Body of pancreas (tissue), 4 donors: ENCODE results near the gene MT1E. TPM values are rescaled to one million over a fixed set of nuclear protein-coding genes. Genes with fewer than 3 reads are reported as not detected.

Source experiments
- ATAC-seq: fragments of 150-250 bp; one replicate; pipeline ENCODE4 v1.9.1; 2016
- DNase-seq, 4 donors: peaks; one replicate each; pipeline ENCODE4 v3.0.0-alpha.2; 2019
- H3K27ac ChIP-seq, 4 donors: fragments of 200-600 bp; sonication (generic); 1 replicate in 3 of 4; 2 replicates in 1 of 4; pipeline versions ENCODE4 v1.5.1 to v1.6.1; 2016 to 2019; ENCODE audit warnings: mild to moderate bottlenecking in 1 of 4, mixed read lengths in 1 of 4, moderate library complexity in 1 of 4
- H3K27me3 ChIP-seq, 2 donors: fragments of 200-600 bp; sonication (generic); one replicate each; pipeline ENCODE4 v1.6.0; 2016; ENCODE audit warnings: mild to moderate bottlenecking in 1 of 2
- H3K36me3 ChIP-seq, 2 donors: fragments of 200-600 bp; sonication (generic); replicated peaks in 1 of 2; 2 replicates each; pipeline ENCODE4 v1.5.1; 2016; ENCODE audit warnings: low read depth in 2 of 2; ENCODE audit not compliant: insufficient read depth in 1 of 2
- H3K4me1 ChIP-seq: fragments of 200-600 bp; sonication (generic); one replicate; pipeline ENCODE4 v1.6.0; 2016
- H3K4me3 ChIP-seq, 2 donors: fragments of 200-600 bp; sonication (generic); 1 replicate in 1 of 2; 2 replicates in 1 of 2; pipeline ENCODE4 v1.5.1; 2016 to 2019
- H3K9me3 ChIP-seq, 3 donors: fragments of 200-600 bp; sonication (generic); 1 replicate in 2 of 3; 2 replicates in 1 of 3; pipeline ENCODE4 v1.5.1; 2016
- CTCF ChIP-seq, 7 experiments: fragments of 450-650 bp in 4 of 7; fragments of 200-600 bp in 3 of 7; sonication (generic) in 3 of 7; IDR thresholded peaks; one replicate each; pipeline ENCODE4 v1.5.1; 2016 to 2019; ENCODE audit warnings: antibody characterized with exemption in 7 of 7
- POLR2A ChIP-seq, 3 donors: fragments of 450-650 bp; IDR thresholded peaks; one replicate each; pipeline ENCODE4 v1.6.1; 2016; ENCODE audit warnings: antibody characterized with exemption in 3 of 3, mild to moderate bottlenecking in 2 of 3
- WGBS, 2 donors: methylation state at CpG; one replicate each; pipeline ENCODE4 v1.1.5; 2017; 5-methylcytosine and 5-hydroxymethylcytosine counted together
- intact Hi-C: fragments of 100-400 bp; cut with DNase I; formaldehyde crosslinking; loops from one replicate; pipeline ENCODE4 v1.15.1; 2023
- total RNA-seq, 2 donors: library from RNA; depleted of rRNA; stranded (reverse); fragments of >200 nt; gene quantifications; one replicate each; pipeline ENCODE4 v1.1.0, GENCODE V29; 2016

The MT1E gene
- total RNA-seq, 2 donors from 2014 or later = 99.9 to 679 TPM

GRCh38 chr16:56591377-56592060, 34.1 kb upstream of the MT1E start:
- H3K27ac ChIP-seq = no peak overlapping the region

GRCh38 chr16:56593573-56594291, 31.8 kb upstream of the MT1E start:
- 77 to 90% methylated on average over 6 of the region's 6 CpGs for WGBS, 2 donors
- H3K9me3 ChIP-seq = no peaks in the 10 kb centered on the region
- no peak overlapping the region for H3K27ac ChIP-seq
- ATAC-seq = no peak
- TF ChIP-seq POLR2A (IDR thresholded peaks at IDR 0.05) (no peak), CTCF (IDR thresholded peaks at IDR 0.05) (no peak)
- H3K36me3 ChIP-seq = no peaks in the 10 kb centered on the region
- no peak for DNase-seq
- peaks cover 11% of the 10 kb centered on the region for H3K4me1 ChIP-seq
- intact Hi-C loops = no loop called here
- no peak overlapping the region for H3K4me3 ChIP-seq
- H3K27me3 ChIP-seq = no peaks in the 10 kb centered on the region

More at GRCh38 chr16:56591377-56592060, 34.1 kb upstream of the MT1E start:
- ATAC-seq = no peak
- no peak for DNase-seq
- Histone ChIP-seq H3K4me3 (no peak overlapping the region), H3K9me3 (no peaks in the 10 kb centered on the region), H3K4me1 (peaks cover 11% of the 10 kb centered on the region), H3K27me3 (no peaks in the 10 kb centered on the region), H3K36me3 (no peaks in the 10 kb centered on the region)
- intact Hi-C loops = no loop called here
- TF ChIP-seq POLR2A (IDR thresholded peaks at IDR 0.05) (no peak), CTCF (IDR thresholded peaks at IDR 0.05) (no peak)
- 56 to 60% methylated on average over 4 of the region's 4 CpGs for WGBS, 2 donors

GRCh38 chr16:56594292-56594619, 31.3 kb upstream of the MT1E start:
- H3K4me3 ChIP-seq = no peak overlapping the region
- DNase-seq = no peak
- ATAC-seq = no peak
- no peaks in the 10 kb centered on the region for H3K27me3 ChIP-seq
- H3K27ac ChIP-seq = no peak overlapping the region
- H3K9me3 ChIP-seq = no peaks in the 10 kb centered on the region
- H3K4me1 ChIP-seq = peaks cover 6% of the 10 kb centered on the region
- intact Hi-C loops = no loop called here
- TF ChIP-seq CTCF (IDR thresholded peaks at IDR 0.05) = no peak
- TF ChIP-seq POLR2A (IDR thresholded peaks at IDR 0.05) = no peak
- WGBS, 2 donors = 93 to 96% methylated on average over 5 of the region's 5 CpGs
- H3K36me3 ChIP-seq = no peaks in the 10 kb centered on the region

- Histone ChIP-seq H3K9me3 (no peaks in the 10 kb centered on the region), H3K4me1 (no peaks in the 10 kb centered on the region), H3K27me3 (no peaks in the 10 kb centered on the region), H3K4me3 (no peak overlapping the region), H3K27ac (no peak overlapping the region), H3K36me3 (no peaks in the 10 kb centered on the region)
- DNase-seq (peak; percentile 43 to 61 (median 52)), ATAC-seq (peak; percentile 71)
- TF ChIP-seq POLR2A (IDR thresholded peaks at IDR 0.05) = no peak
- TF ChIP-seq CTCF (IDR thresholded peaks at IDR 0.05) = peak; percentile 30 to 63 (median 58)
- WGBS, 2 donors = 12 to 20% methylated on average over 8 of the region's 8 CpGs
- intact Hi-C loops = loop anchor here (10.0 kb wide), 1 partner anchor 94 kb away; no protein-coding TSS in a partner anchor
These were observed 25.1 kb upstream of the MT1E start for GRCh38 chr16:56600398-56600999.
